Activated CD4-positive, alpha-beta memory T cell treated with anti-CD3 and anti-CD28 coated beads, Interleukin-2, amount 10 ng/mL, durations not matched to agents 7 days and 5 days (primary cell): ENCODE results near the gene FFAR4. TPM values are rescaled to one million over a fixed set of nuclear protein-coding genes. Genes with fewer than 3 reads are reported as not detected.
A peak's percentile ranks its signal among the peaks of the same experiment; 100 is the strongest.
"Not testable (repeated sequence)": the region's sequence is repeated elsewhere in the genome, so short reads cannot be mapped to it uniquely, and the experiment has no call there.

Experiments used
- CTCF ChIA-PET: fragments of 350-600 bp; sonication (Branson Sonifier 250); formaldehyde crosslinking; loops from one replicate; lab custom pipeline; 2021; ENCODE audit warnings: antibody characterized with exemption, inconsistent platforms; lab: Charles Lee
- POLR2A ChIA-PET: fragments of 350-600 bp; sonication (Branson Sonifier 250); formaldehyde crosslinking; loops from one replicate; lab custom pipeline; 2021; ENCODE audit warnings: antibody characterized with exemption; lab: Charles Lee
- DNase-seq: peaks from one replicate; pipeline ENCODE4 v3.0.0-alpha.2; 2020
- H3K27ac Mint-ChIP-seq: one replicate; pipeline ENCODE4 v1.8.0; 2021; ENCODE audit warnings: mild to moderate bottlenecking, mixed read lengths
- H3K27me3 Mint-ChIP-seq: one replicate; pipeline ENCODE4 v1.8.0; 2021; ENCODE audit warnings: mixed read lengths
- H3K36me3 Mint-ChIP-seq: one replicate; pipeline ENCODE4 v1.8.0; 2021; ENCODE audit warnings: low read depth, mixed read lengths
- H3K4me1 Mint-ChIP-seq: one replicate; pipeline ENCODE4 v1.8.0; 2021; ENCODE audit warnings: mixed read lengths
- H3K4me3 Mint-ChIP-seq: one replicate; pipeline ENCODE4 v1.8.0; 2021; ENCODE audit warnings: mild to moderate bottlenecking, mixed read lengths
- H3K9me3 Mint-ChIP-seq: one replicate; pipeline ENCODE4 v1.8.0; 2021; ENCODE audit warnings: mixed read lengths
- total RNA-seq, 2 experiments: library from RNA; stranded (reverse); gene quantifications; one replicate each; pipeline ENCODE4 v1.2.3, GENCODE V29; 2021

The FFAR4 gene
- not detected for total RNA-seq

DNA sequence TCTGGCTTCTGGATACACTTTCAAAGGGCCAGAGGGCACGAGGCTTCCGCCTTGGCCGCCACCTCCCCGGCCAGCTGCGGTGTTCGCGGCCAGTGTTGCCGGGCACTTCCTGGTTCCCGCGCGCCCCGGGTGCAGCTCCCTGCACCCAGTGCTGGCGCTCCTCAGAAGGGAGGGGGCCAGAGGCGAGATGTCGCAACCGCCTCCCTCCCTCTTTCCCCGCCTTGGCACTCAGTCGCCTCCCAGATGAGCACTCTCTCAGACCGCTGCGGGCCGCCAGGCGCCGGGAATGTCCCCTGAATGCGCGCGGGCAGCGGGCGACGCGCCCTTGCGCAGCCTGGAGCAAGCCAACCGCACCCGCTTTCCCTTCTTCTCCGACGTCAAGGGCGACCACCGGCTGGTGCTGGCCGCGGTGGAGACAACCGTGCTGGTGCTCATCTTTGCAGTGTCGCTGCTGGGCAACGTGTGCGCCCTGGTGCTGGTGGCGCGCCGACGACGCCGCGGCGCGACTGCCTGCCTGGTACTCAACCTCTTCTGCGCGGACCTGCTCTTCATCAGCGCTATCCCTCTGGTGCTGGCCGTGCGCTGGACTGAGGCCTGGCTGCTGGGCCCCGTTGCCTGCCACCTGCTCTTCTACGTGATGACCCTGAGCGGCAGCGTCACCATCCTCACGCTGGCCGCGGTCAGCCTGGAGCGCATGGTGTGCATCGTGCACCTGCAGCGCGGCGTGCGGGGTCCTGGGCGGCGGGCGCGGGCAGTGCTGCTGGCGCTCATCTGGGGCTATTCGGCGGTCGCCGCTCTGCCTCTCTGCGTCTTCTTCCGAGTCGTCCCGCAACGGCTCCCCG, at the start of gene FFAR4:
FFAR4 (plus strand) TSS at position 231 of the 842 bp plus-strand sequence; CDS start at position 287, 56 bp downstream.
- Mint-ChIP-seq H3K4me3 (no peak within 1 kb of the TSS), H3K27ac (no peak within 1 kb of the TSS), H3K9me3 (no peaks in the 10 kb centered on the region), H3K36me3 (no peaks in the 10 kb centered on the region), H3K27me3 (peaks cover 65% of the 10 kb centered on the region), H3K4me1 (peaks cover 1% of the 10 kb centered on the region)
- no peak for DNase-seq
- ChIA-PET CTCF (interaction anchor here (1.3 kb wide), 1 partner anchor 12 kb away, joined by 3 read pairs; no protein-coding TSS in a partner anchor), POLR2A (no interaction called here)

DNA sequence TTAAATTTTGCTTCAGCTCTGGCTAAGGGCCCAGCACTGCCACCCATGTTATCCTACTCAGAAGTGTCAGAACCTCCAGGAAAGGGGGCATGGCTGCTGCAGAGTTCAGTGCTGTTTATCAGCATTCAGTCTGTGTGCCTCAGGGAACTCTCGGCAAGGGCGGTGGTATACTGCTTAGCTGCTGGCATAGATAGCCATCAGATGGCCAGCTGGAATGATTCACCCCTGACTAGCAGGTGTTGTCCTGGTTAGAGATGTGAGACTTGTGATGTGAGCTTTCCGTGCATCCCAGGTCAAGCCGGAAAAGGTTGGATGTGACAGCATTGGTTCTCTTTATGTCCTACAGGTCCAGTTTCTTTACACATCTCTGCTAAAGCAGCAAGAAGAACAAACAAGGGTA, 47.9 kb upstream of the FFAR4 start:
- CTCF ChIA-PET, result interaction anchor here (1.2 to 1.3 kb wide), 2 partner anchors 143 to 166 kb away, joined by 3 to 4 read pairs; no protein-coding TSS in a partner anchor
- Mint-ChIP-seq H3K4me1 (no peaks in the 10 kb centered on the region), H3K36me3 (peaks cover 84% of the 10 kb centered on the region), H3K4me3 (no peak overlapping the region), H3K27me3 (no peaks in the 10 kb centered on the region), H3K27ac (no peak overlapping the region), H3K9me3 (peaks cover 7% of the 10 kb centered on the region)
- POLR2A ChIA-PET, result no interaction called here
- no peak for DNase-seq

GRCh38 chr10:93535293-93535692, 31.2 kb upstream of the FFAR4 start:
- CTCF ChIA-PET, result interaction anchor here (0.7 kb wide), 1 partner anchor 178 kb away, joined by 3 read pairs; no protein-coding TSS in a partner anchor
- no peaks in the 10 kb centered on the region for H3K9me3 Mint-ChIP-seq

GRCh38 chr10:93540871-93541270, 25.6 kb upstream of the FFAR4 start:
- peaks cover 49% of the 10 kb centered on the region for H3K27me3 Mint-ChIP-seq
- H3K36me3 Mint-ChIP-seq, POLR2A ChIA-PET, DNase-seq, CTCF ChIA-PET, H3K9me3 Mint-ChIP-seq, H3K4me1 Mint-ChIP-seq, H3K27ac Mint-ChIP-seq, H3K4me3 Mint-ChIP-seq: not testable (repeated sequence)

More at GRCh38 chr10:93535293-93535692, 31.2 kb upstream of the FFAR4 start:
- no peaks in the 10 kb centered on the region for H3K4me1 Mint-ChIP-seq
- peaks cover 3% of the 10 kb centered on the region for H3K36me3 Mint-ChIP-seq
- DNase-seq, result no peak
- H3K27me3 Mint-ChIP-seq, result peaks cover 32% of the 10 kb centered on the region
- no peak overlapping the region for H3K27ac Mint-ChIP-seq
- POLR2A ChIA-PET, result no interaction called here
- no peak overlapping the region for H3K4me3 Mint-ChIP-seq

- no peak overlapping the region for H3K4me3 Mint-ChIP-seq
- H3K36me3 Mint-ChIP-seq, result no peaks in the 10 kb centered on the region
- ChIA-PET POLR2A (no interaction called here), CTCF (interaction anchor here (1.4 to 1.9 kb wide), 2 partner anchors 11 to 139 kb away, joined by 3 to 5 read pairs; no protein-coding TSS in a partner anchor)
- peak; percentile 28 for DNase-seq
- no peak overlapping the region for H3K27ac Mint-ChIP-seq
- no peaks in the 10 kb centered on the region for H3K4me1 Mint-ChIP-seq
- peaks cover 49% of the 10 kb centered on the region for H3K27me3 Mint-ChIP-seq
- no peaks in the 10 kb centered on the region for H3K9me3 Mint-ChIP-seq
Measured at GRCh38 chr10:93541402-93542357, 24.8 kb upstream of the FFAR4 start.

DNA sequence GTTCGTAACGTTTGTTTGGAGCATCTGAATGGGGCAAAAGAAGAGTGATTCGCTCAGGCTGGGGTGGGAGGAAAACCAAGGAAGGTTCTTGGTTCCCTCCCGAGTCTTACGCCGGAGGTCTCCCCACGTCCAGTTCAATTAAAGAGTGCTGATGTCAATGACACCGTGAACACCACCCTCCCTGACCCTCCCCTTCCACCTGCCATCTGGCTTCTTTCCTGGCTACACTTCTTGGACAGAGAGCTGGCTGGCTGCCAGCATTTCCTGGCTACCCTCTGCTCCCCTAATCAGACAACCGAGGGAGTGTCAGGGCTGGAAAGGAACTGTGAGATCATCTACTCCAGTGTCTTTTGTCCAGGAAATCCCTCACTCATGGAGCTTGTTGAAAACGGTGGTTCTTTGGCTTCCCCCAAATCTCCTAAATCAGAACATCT, 24.1 kb upstream of the FFAR4 start:
- Mint-ChIP-seq H3K9me3 (no peaks in the 10 kb centered on the region), H3K4me3 (no peak overlapping the region), H3K27ac (no peak overlapping the region), H3K36me3 (no peaks in the 10 kb centered on the region), H3K27me3 (peaks cover 48% of the 10 kb centered on the region), H3K4me1 (no peaks in the 10 kb centered on the region)
- no peak for DNase-seq
- CTCF ChIA-PET, result interaction anchor here (1.4 to 1.9 kb wide), 2 partner anchors 11 to 138 kb away, joined by 3 to 5 read pairs; no protein-coding TSS in a partner anchor
- POLR2A ChIA-PET, result no interaction called here

- H3K9me3 Mint-ChIP-seq, H3K4me1 Mint-ChIP-seq, POLR2A ChIA-PET, DNase-seq, H3K36me3 Mint-ChIP-seq, H3K27ac Mint-ChIP-seq, H3K4me3 Mint-ChIP-seq, CTCF ChIA-PET: not testable (repeated sequence)
- H3K27me3 Mint-ChIP-seq, result peaks cover 29% of the 10 kb centered on the region
Measured at GRCh38 chr10:93546995-93547394, 19.5 kb upstream of the FFAR4 start.

DNA sequence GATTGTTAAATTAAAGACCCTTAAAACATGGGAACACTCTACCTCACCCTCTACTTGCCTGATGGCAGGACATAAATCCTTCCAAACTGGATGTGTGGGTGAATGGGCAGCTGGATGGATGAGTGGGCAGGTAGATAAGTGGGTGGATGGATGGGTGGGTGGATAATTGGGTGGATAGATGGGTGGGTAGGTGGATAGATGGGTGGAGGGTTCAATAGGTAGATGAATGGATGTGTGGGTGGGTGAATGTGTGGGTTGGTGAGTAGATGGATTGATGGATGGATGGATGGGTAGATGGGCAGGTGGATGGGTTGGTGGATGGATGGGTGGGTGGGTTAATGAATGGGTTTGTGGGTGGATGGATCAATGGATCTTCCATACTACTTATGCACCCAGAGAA, 18.9 kb upstream of the FFAR4 start:
- no peaks in the 10 kb centered on the region for H3K9me3 Mint-ChIP-seq
- H3K4me3 Mint-ChIP-seq, result no peak overlapping the region
- no peaks in the 10 kb centered on the region for H3K36me3 Mint-ChIP-seq
- peaks cover 27% of the 10 kb centered on the region for H3K27me3 Mint-ChIP-seq
- ChIA-PET CTCF (no interaction called here), POLR2A (no interaction called here)
- DNase-seq, result no peak
- H3K27ac Mint-ChIP-seq, result no peak overlapping the region
- H3K4me1 Mint-ChIP-seq, result no peaks in the 10 kb centered on the region

GRCh38 chr10:93548376-93549071, 17.9 kb upstream of the FFAR4 start:
- Mint-ChIP-seq H3K4me1 (no peaks in the 10 kb centered on the region), H3K27ac (no peak overlapping the region), H3K9me3 (no peaks in the 10 kb centered on the region), H3K36me3 (no peaks in the 10 kb centered on the region), H3K27me3 (peaks cover 19% of the 10 kb centered on the region), H3K4me3 (no peak overlapping the region)
- CTCF ChIA-PET, result no interaction called here
- POLR2A ChIA-PET, result no interaction called here
- no peak for DNase-seq

- peaks cover 18% of the 10 kb centered on the region for H3K27me3 Mint-ChIP-seq
Measured at GRCh38 chr10:93550606-93551005, 15.9 kb upstream of the FFAR4 start.

GRCh38 chr10:93552780-93553179, 13.7 kb upstream of the FFAR4 start:
- POLR2A ChIA-PET, result no interaction called here
- H3K36me3 Mint-ChIP-seq, result no peaks in the 10 kb centered on the region
- no peak overlapping the region for H3K27ac Mint-ChIP-seq
- H3K4me3 Mint-ChIP-seq, result no peak overlapping the region
- DNase-seq, result no peak
- no peaks in the 10 kb centered on the region for H3K9me3 Mint-ChIP-seq
- H3K4me1 Mint-ChIP-seq, result peaks cover 3% of the 10 kb centered on the region
- CTCF ChIA-PET, result interaction anchor here (0.9 kb wide), 1 partner anchor 128 kb away, joined by 3 read pairs; no protein-coding TSS in a partner anchor
- peaks cover 8% of the 10 kb centered on the region for H3K27me3 Mint-ChIP-seq

More at GRCh38 chr10:93550606-93551005, 15.9 kb upstream of the FFAR4 start:
- POLR2A ChIA-PET, result no interaction called here
- CTCF ChIA-PET, result no interaction called here
- Mint-ChIP-seq H3K4me3 (no peak overlapping the region), H3K27ac (no peak overlapping the region), H3K36me3 (no peaks in the 10 kb centered on the region), H3K4me1 (no peaks in the 10 kb centered on the region), H3K9me3 (no peaks in the 10 kb centered on the region)
- no peak for DNase-seq
